ENCODE data around the gene EIPR1.

EIPR1 gene

DNA sequence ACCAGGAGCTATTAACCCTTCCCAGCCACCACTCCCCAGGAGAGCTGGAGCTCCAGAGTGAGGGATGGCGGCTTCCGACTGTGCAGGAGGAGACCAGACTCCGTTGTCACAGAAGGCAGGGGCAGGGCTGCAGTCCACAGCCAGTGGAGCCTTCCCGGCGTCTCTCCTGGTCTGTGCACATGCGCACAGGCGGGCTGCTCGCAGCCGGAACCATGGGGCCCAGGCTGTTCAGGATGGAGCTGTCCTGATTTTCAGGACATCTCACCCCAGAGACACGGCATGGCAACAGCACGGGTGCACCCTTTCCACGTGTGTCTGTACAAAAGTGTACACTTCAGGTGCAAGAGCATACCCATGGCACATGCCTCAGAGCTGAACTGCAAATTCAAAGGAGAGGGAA is 28.9 kb downstream of the EIPR1 start:
- no peaks in the 10 kb centered on the region for H3K27me3 Mint-ChIP-seq
- H3K4me1 Mint-ChIP-seq, result no peaks in the 10 kb centered on the region
- no peak overlapping the region for H3K4me3 Mint-ChIP-seq
- no peak overlapping the region for H3K27ac Mint-ChIP-seq
- peaks cover 37% of the 10 kb centered on the region for H3K36me3 Mint-ChIP-seq
- H3K9me3 Mint-ChIP-seq, result peaks cover 6% of the 10 kb centered on the region

- H3K27me3 Mint-ChIP-seq, result no peaks in the 10 kb centered on the region
- H3K27ac Mint-ChIP-seq, result no peak overlapping the region
- H3K9me3 Mint-ChIP-seq, result peaks cover 6% of the 10 kb centered on the region
- H3K4me1 Mint-ChIP-seq, result peaks cover 4% of the 10 kb centered on the region
- no peak overlapping the region for H3K4me3 Mint-ChIP-seq
- H3K36me3 Mint-ChIP-seq, result peaks cover 24% of the 10 kb centered on the region
These were observed 32.0 kb downstream of the EIPR1 start for GRCh38 chr2:3345621-3346020.

DNA sequence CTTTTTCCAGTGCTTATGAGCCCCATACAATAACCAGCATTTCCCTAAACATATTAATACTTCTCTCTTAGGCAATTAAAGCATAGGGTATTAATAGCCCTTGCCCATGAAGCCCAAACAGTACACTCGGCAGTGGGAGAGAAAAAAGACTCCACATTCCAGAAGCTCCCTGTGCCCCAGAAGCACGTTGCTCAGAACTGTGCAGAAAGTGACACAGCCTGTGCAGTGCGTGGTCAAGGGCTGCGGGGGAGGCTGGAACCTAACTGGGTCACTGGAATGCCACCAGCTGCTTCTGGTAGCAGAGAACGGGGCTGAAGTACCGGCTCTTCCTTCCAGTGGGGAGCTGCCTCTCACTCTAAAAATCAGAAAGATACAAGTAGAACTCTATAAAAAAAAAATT is 32.7 kb downstream of the EIPR1 start:
- no peaks in the 10 kb centered on the region for H3K27me3 Mint-ChIP-seq
- no peaks in the 10 kb centered on the region for H3K9me3 Mint-ChIP-seq
- H3K36me3 Mint-ChIP-seq, result peaks cover 18% of the 10 kb centered on the region
- H3K4me1 Mint-ChIP-seq, result peaks cover 4% of the 10 kb centered on the region
- no peak overlapping the region for H3K4me3 Mint-ChIP-seq
- H3K27ac Mint-ChIP-seq, result no peak overlapping the region

GRCh38 chr2:3343012-3343411 is 34.6 kb downstream of the EIPR1 start:
- no peaks in the 10 kb centered on the region for H3K9me3 Mint-ChIP-seq
- H3K27ac Mint-ChIP-seq, result no peak overlapping the region
- peaks cover 4% of the 10 kb centered on the region for H3K4me1 Mint-ChIP-seq

DNA sequence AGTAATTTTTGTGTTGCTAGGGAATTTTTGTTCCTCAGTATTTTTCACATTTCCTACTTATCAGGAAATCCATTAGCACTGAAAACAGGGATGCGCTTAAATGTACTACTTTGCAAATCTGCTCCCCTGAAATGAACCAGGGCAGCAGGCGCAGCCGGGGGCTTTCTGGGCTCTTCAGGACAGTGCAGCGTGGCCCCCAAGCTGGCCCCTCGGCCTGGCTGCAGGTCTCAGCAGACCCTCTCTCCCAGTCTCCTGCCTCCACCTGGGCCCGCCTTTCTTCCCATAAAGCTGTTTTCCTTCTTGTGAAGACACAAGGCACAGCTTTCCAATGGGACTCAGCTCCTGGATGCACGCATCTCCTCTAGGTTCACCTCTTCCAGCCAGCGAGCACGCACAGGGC is 35.3 kb downstream of the EIPR1 start:
- H3K9me3 Mint-ChIP-seq, result no peaks in the 10 kb centered on the region
- no peak overlapping the region for H3K4me3 Mint-ChIP-seq
- peaks cover 12% of the 10 kb centered on the region for H3K36me3 Mint-ChIP-seq
- H3K4me1 Mint-ChIP-seq, result peaks cover 4% of the 10 kb centered on the region
- no peak overlapping the region for H3K27ac Mint-ChIP-seq
- no peaks in the 10 kb centered on the region for H3K27me3 Mint-ChIP-seq

More at GRCh38 chr2:3343012-3343411, 34.6 kb downstream of the EIPR1 start:
- Mint-ChIP-seq H3K36me3 (peaks cover 16% of the 10 kb centered on the region), H3K27me3 (no peaks in the 10 kb centered on the region), H3K4me3 (no peak overlapping the region)

GRCh38 chr2:3341336-3341735 is 36.3 kb downstream of the EIPR1 start:
- Mint-ChIP-seq H3K27ac (no peak overlapping the region), H3K4me3 (no peak overlapping the region), H3K36me3 (peaks cover 11% of the 10 kb centered on the region), H3K9me3 (no peaks in the 10 kb centered on the region), H3K4me1 (peaks cover 4% of the 10 kb centered on the region), H3K27me3 (no peaks in the 10 kb centered on the region)

GRCh38 chr2:3340144-3340543 is 37.5 kb downstream of the EIPR1 start:
- Mint-ChIP-seq H3K27ac (no peak overlapping the region), H3K4me1 (peaks cover 4% of the 10 kb centered on the region), H3K4me3 (no peak overlapping the region), H3K36me3 (peaks cover 11% of the 10 kb centered on the region), H3K9me3 (no peaks in the 10 kb centered on the region), H3K27me3 (no peaks in the 10 kb centered on the region)

DNA sequence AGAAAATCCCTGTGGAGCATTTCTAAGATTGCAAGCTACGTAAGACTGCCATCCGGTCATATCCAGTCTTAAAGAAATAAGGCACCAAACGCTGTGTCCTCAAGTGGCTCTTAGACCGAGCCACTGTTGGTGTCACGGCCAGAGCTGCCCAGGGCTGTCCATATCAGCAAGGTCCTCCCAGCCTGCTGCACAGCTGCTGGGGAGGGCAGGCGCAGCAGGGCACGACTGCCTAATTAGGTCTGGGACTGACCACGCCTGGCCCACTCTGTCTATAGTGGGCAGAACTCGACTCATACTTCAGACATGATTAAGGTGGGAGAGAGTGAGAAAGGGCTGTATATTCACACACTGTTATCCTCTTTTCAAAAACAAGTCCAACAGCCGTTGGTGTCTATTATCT is 39.3 kb downstream of the EIPR1 start:
- Mint-ChIP-seq H3K9me3 (no peaks in the 10 kb centered on the region), H3K27ac (no peak overlapping the region), H3K4me3 (no peak overlapping the region), H3K4me1 (peaks cover 4% of the 10 kb centered on the region), H3K36me3 (peaks cover 14% of the 10 kb centered on the region), H3K27me3 (no peaks in the 10 kb centered on the region)

GRCh38 chr2:3336844-3337243 is 40.8 kb downstream of the EIPR1 start:
- no peak overlapping the region for H3K4me3 Mint-ChIP-seq
- no peaks in the 10 kb centered on the region for H3K9me3 Mint-ChIP-seq
- no peak overlapping the region for H3K27ac Mint-ChIP-seq
- H3K36me3 Mint-ChIP-seq, result peaks cover 18% of the 10 kb centered on the region
- H3K4me1 Mint-ChIP-seq, result peaks cover 4% of the 10 kb centered on the region
- H3K27me3 Mint-ChIP-seq, result no peaks in the 10 kb centered on the region

DNA sequence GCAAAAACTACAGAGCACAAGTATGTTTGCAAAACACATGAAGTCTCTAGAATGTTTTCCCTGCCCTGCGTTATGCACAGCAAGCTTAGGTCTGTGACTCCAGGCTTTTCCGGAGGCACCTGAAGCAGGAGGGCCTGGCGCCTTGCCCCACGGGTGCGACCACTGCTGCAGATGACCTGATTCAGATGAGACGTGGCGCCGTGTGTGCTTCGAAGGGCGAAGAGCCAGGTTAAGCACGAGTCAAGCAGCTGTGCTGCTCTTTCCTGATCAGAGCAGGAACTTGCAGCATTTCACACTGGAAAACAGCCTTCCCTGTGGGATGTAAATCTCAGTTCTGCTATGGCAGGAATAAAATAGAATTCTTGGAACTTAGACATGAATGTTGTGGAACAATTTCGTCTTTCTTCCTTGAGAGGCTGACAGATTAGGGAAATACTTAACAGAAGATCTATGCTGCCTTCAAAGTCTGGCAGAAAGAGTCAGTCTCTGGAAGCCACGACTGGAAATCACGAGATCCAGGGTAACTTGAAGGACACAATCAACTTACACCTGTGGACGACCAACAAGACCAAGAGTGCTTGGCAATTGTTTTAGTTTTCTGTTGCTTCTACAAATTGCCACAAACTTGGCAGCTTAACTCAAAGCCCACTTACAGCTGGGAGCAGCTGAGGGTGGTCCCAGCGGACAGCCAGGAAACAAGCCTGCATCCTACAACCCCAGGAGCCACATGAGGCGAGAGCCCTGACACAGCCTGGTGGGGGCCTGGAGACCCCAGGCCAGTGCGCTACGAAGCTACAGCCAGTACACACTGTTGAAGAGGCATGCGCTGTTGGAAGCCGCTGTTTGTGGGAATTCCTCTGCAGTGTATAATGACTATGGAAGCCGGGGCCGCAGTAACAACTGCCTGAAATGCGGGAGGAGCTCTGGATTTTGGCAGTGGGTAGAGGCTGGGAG is 42.9 kb downstream of the EIPR1 start:
- Mint-ChIP-seq H3K36me3 (peaks cover 27% of the 10 kb centered on the region), H3K27ac (no peak overlapping the region), H3K4me3 (no peak overlapping the region), H3K27me3 (no peaks in the 10 kb centered on the region), H3K9me3 (no peaks in the 10 kb centered on the region), H3K4me1 (no peaks in the 10 kb centered on the region)

DNA sequence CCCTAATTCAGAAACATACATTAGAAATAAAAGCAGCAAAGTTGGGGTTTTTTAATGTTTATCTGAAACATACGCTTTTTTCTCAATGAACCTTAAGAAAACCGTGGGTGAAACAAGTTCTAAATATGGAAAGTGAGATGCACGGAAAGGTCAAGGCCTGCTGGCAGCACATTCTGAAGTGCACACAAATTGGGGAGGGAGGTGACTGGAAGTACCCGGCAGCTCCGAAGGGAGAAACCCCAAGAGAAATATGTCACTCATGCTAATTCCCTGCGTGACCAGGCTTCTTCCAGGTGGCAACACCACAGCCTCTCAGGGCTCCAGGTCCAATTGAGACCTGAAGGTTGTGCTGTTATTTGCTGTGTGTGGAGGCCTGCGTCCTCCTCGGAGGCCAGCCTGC is 45.5 kb downstream of the EIPR1 start:
- Mint-ChIP-seq H3K9me3 (no peaks in the 10 kb centered on the region), H3K27ac (no peak overlapping the region), H3K36me3 (peaks cover 27% of the 10 kb centered on the region), H3K4me1 (no peaks in the 10 kb centered on the region), H3K4me3 (no peak overlapping the region), H3K27me3 (no peaks in the 10 kb centered on the region)

- no peak overlapping the region for H3K4me3 Mint-ChIP-seq
- no peak overlapping the region for H3K27ac Mint-ChIP-seq
- H3K9me3 Mint-ChIP-seq, result no peaks in the 10 kb centered on the region
- peaks cover 28% of the 10 kb centered on the region for H3K36me3 Mint-ChIP-seq
- H3K4me1 Mint-ChIP-seq, result no peaks in the 10 kb centered on the region
- H3K27me3 Mint-ChIP-seq, result no peaks in the 10 kb centered on the region
These were observed 48.1 kb downstream of the EIPR1 start for GRCh38 chr2:3329491-3329890.

DNA sequence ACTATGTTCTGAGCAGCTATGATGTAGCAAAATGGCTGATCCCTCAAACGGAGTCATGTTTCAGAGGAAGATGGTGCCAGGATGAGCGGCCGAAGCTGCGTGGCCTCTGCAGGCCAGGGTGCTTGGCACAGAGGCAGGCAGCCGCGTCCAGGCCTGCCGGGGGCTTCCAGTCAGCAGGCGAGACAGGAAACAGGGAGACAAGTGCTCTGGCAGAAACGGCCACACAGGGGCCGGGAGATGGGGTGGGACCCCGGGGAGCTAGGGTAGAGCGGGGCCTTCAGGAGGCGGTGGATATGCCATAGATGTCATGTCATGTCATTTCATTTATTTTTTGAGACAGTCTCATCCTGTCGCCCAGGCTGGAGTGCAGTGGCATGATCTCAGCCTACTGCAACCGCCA is 50.7 kb downstream of the EIPR1 start:
- H3K9me3 Mint-ChIP-seq, result no peaks in the 10 kb centered on the region
- no peaks in the 10 kb centered on the region for H3K27me3 Mint-ChIP-seq
- H3K27ac Mint-ChIP-seq, result no peak overlapping the region
- no peaks in the 10 kb centered on the region for H3K4me1 Mint-ChIP-seq
- peaks cover 22% of the 10 kb centered on the region for H3K36me3 Mint-ChIP-seq
- no peak overlapping the region for H3K4me3 Mint-ChIP-seq

DNA sequence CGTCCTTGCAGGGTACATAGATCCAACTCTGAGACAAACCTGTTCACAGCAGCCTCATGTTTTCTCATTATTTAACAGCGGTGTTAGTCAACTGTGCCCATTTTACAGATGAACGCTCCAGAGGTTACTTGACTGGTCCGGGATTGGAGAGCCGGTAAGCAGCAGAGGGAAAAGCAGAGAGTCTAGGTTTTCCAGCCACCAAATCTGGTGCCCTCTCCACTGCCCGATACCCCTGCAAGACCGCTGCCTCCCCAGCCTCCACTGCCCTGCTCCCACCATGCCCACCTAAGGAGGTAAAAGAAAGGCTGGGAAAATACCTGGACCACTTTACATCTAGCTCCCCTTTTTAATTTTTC is 51.5 kb downstream of the EIPR1 start:
- H3K36me3 Mint-ChIP-seq, result peaks cover 25% of the 10 kb centered on the region
- H3K9me3 Mint-ChIP-seq, result no peaks in the 10 kb centered on the region
- no peak overlapping the region for H3K27ac Mint-ChIP-seq
- no peaks in the 10 kb centered on the region for H3K27me3 Mint-ChIP-seq
- H3K4me1 Mint-ChIP-seq, result no peaks in the 10 kb centered on the region
- no peak overlapping the region for H3K4me3 Mint-ChIP-seq

GRCh38 chr2:3325458-3326181 is 52.0 kb downstream of the EIPR1 start:
- Mint-ChIP-seq H3K4me1 (peaks cover under 1% of the 10 kb centered on the region), H3K4me3 (no peak overlapping the region), H3K9me3 (no peaks in the 10 kb centered on the region), H3K27ac (no peak overlapping the region), H3K36me3 (peaks cover 23% of the 10 kb centered on the region), H3K27me3 (no peaks in the 10 kb centered on the region)
